Anterior cingulate cortex (tissue), 58 donors: ENCODE data around the gene GALNT1.
A peak's percentile ranks its signal among the peaks of the same experiment; 100 is the strongest.

Source experiments
- DNase-seq, 58 donors: peaks; one replicate each; lab custom pipeline; 2025; lab: John Stamatoyannopoulos, UW

The GALNT1 gene

GRCh38 chr18:35661483-35662146 is 80.1 kb downstream of the GALNT1 start:
- DNase-seq = no peak

GRCh38 chr18:35662293-35663062 is 80.9 kb downstream of the GALNT1 start:
- no peak for DNase-seq

- no peak for DNase-seq
Measured at GRCh38 chr18:35671966-35672603, 90.5 kb downstream of the GALNT1 start.

- peak in 1 of 58 donors; percentile 32 for DNase-seq
Measured at GRCh38 chr18:35672897-35673296, 91.4 kb downstream of the GALNT1 start.

GRCh38 chr18:35673682-35674081 is 92.1 kb downstream of the GALNT1 start:
- DNase-seq = no peak

GRCh38 chr18:35680139-35680551 is 98.6 kb downstream of the GALNT1 start:
- no peak for DNase-seq

- DNase-seq = no peak
Measured at GRCh38 chr18:35682281-35682867, 100.8 kb downstream of the GALNT1 start.

GRCh38 chr18:35683021-35683420 is 101.5 kb downstream of the GALNT1 start:
- DNase-seq = no peak

GRCh38 chr18:35688757-35689156 is 107.2 kb downstream of the GALNT1 start:
- no peak for DNase-seq

GRCh38 chr18:35689728-35690127 is 108.2 kb downstream of the GALNT1 start:
- no peak for DNase-seq

GRCh38 chr18:35691625-35692024 is 110.1 kb downstream of the GALNT1 start:
- DNase-seq = no peak

GRCh38 chr18:35692866-35693265 is 111.3 kb downstream of the GALNT1 start:
- DNase-seq = no peak

- no peak for DNase-seq
Measured at GRCh38 chr18:35693829-35694228, 112.3 kb downstream of the GALNT1 start.

- no peak for DNase-seq
Measured at GRCh38 chr18:35694808-35695207, 113.3 kb downstream of the GALNT1 start.

GRCh38 chr18:35695384-35695783 is 113.8 kb downstream of the GALNT1 start:
- peak in 10 of 58 donors; percentile 15 to 47 (median 40) for DNase-seq

- DNase-seq = peak in 57 of 58 donors; percentile 7 to 94 (median 74)
Measured at GRCh38 chr18:35695803-35696202, 114.3 kb downstream of the GALNT1 start.

- no peak for DNase-seq
Measured at GRCh38 chr18:35696307-35696706, 114.8 kb downstream of the GALNT1 start.

GRCh38 chr18:35697869-35698268 is 116.3 kb downstream of the GALNT1 start:
- DNase-seq = no peak

- no peak for DNase-seq
Measured at GRCh38 chr18:35703043-35703688, 121.6 kb downstream of the GALNT1 start.

- DNase-seq = no peak
Measured at GRCh38 chr18:35705988-35706387, 124.4 kb downstream of the GALNT1 start.

GRCh38 chr18:35707247-35707646 is 125.7 kb downstream of the GALNT1 start:
- DNase-seq = peak in 1 of 58 donors; percentile 12
